NB4 (cell line): Measurements from ENCODE around the gene EPHA4.

ENCODE experiments used
- TF ChIP-seq, protein P1 (sequence below): IDR thresholded peaks from 2 replicates; pipeline ENCODE4 v1.6.1; 2011; ENCODE audit warnings: low read depth, low read length
- TF ChIP-seq, protein P2 (sequence below): IDR thresholded peaks from one replicate; pipeline ENCODE4 v1.5.1; 2012; ENCODE audit warnings: low read depth, low read length

- TF ChIP-seq, protein P1, sequence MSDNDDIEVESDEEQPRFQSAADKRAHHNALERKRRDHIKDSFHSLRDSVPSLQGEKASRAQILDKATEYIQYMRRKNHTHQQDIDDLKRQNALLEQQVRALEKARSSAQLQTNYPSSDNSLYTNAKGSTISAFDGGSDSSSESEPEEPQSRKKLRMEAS = no peak
- TF ChIP-seq, protein P2, sequence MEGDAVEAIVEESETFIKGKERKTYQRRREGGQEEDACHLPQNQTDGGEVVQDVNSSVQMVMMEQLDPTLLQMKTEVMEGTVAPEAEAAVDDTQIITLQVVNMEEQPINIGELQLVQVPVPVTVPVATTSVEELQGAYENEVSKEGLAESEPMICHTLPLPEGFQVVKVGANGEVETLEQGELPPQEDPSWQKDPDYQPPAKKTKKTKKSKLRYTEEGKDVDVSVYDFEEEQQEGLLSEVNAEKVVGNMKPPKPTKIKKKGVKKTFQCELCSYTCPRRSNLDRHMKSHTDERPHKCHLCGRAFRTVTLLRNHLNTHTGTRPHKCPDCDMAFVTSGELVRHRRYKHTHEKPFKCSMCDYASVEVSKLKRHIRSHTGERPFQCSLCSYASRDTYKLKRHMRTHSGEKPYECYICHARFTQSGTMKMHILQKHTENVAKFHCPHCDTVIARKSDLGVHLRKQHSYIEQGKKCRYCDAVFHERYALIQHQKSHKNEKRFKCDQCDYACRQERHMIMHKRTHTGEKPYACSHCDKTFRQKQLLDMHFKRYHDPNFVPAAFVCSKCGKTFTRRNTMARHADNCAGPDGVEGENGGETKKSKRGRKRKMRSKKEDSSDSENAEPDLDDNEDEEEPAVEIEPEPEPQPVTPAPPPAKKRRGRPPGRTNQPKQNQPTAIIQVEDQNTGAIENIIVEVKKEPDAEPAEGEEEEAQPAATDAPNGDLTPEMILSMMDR = no peak
Observed at GRCh38 chr2:221480821-221481220, 91.3 kb downstream of the EPHA4 start.
